Choroid plexus epithelial cell (primary cell): Measurements from ENCODE around the gene SALL4.
"Not testable (repeated sequence)": the region's sequence is repeated elsewhere in the genome, so short reads cannot be mapped to it uniquely, and the experiment has no call there.

ENCODE experiments used
- DNase-seq: peaks from one replicate; pipeline ENCODE4 v3.0.0-alpha.2; 2010; ENCODE audit warnings: low read depth
- H3K4me3 ChIP-seq: 2 replicates; pipeline ENCODE4 v1.5.1; 2011; ENCODE audit warnings: low read depth, mild to moderate bottlenecking, control low read depth, low read length, moderate library complexity
- CTCF ChIP-seq: conservative IDR thresholded peaks from 2 replicates; pipeline ENCODE4 v1.5.1; 2011; ENCODE audit warnings: low read depth, mild to moderate bottlenecking, control low read depth, inconsistent platforms, low read length, moderate library complexity

SALL4 gene

DNA sequence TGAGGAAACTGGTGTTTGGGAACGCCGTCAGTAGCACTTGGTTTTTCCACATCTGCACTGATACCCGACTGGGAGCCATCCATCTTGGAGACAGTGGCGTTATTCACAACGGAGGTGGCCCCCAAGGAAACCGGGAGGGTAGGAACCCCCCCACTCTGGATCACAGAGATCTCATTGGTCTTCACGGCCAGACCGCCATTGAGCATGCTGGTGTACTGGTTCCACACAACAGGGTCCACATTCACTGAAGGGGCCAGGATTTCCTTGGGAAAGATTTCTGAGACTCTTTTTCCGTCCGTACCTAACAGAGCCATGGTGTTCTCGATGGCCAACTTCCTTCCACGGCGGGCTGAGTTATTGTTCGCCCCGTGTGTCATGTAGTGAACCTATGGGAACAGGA lies 18.0 kb downstream of the SALL4 start:
- no peak overlapping the region for H3K4me3 ChIP-seq
- no peak for DNase-seq
- TF ChIP-seq CTCF = no peak

GRCh38 chr20:51778229-51778759 lies 24.0 kb downstream of the SALL4 start:
- H3K4me3 ChIP-seq, DNase-seq: not testable (repeated sequence)

- no peak for TF ChIP-seq CTCF
- no peak for DNase-seq
- no peak overlapping the region for H3K4me3 ChIP-seq
Observed at GRCh38 chr20:51775241-51775640, 27.1 kb downstream of the SALL4 start.

- DNase-seq = no peak
- no peak for TF ChIP-seq CTCF
- no peak overlapping the region for H3K4me3 ChIP-seq
Observed at GRCh38 chr20:51772236-51772635, 30.1 kb downstream of the SALL4 start.

GRCh38 chr20:51769976-51770615 lies 32.2 kb downstream of the SALL4 start:
- DNase-seq = no peak
- no peak for TF ChIP-seq CTCF
- no peak overlapping the region for H3K4me3 ChIP-seq

DNA sequence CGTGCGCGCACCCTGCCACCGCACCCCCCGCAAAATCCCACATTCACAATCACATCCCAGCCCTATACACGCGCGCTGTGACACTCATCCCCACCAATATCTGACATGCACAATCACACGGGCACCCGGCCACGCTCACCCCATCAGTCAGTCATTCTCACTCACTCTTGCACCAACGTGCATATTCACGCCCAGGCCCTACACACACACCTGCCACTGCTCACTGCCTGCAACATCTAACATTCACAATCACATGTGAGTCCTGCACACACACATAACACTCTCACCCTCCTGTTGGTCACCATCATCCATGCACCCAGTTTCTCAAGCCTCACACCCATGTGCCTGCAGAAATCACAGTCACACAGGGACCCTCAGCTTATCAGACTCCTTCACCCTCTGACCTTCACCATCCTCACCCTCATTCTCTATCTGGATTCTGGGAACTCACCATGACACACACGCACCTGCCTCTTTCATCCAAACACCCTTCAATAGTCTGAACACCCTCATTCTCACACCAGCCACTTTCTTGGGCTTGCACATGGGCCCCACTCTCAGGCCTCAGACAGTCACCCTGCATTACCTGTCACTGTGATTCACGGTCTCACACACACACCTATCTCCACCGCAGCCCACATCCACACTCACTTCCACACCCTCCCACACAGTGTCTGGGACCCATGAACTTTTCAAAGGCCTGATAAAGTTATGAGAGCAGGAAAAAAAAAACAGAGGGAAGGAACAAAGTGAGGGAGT lies 33.4 kb downstream of the SALL4 start:
- H3K4me3 ChIP-seq = peak overlapping the region; percentile 31
- DNase-seq = no peak
- no peak for TF ChIP-seq CTCF

DNA sequence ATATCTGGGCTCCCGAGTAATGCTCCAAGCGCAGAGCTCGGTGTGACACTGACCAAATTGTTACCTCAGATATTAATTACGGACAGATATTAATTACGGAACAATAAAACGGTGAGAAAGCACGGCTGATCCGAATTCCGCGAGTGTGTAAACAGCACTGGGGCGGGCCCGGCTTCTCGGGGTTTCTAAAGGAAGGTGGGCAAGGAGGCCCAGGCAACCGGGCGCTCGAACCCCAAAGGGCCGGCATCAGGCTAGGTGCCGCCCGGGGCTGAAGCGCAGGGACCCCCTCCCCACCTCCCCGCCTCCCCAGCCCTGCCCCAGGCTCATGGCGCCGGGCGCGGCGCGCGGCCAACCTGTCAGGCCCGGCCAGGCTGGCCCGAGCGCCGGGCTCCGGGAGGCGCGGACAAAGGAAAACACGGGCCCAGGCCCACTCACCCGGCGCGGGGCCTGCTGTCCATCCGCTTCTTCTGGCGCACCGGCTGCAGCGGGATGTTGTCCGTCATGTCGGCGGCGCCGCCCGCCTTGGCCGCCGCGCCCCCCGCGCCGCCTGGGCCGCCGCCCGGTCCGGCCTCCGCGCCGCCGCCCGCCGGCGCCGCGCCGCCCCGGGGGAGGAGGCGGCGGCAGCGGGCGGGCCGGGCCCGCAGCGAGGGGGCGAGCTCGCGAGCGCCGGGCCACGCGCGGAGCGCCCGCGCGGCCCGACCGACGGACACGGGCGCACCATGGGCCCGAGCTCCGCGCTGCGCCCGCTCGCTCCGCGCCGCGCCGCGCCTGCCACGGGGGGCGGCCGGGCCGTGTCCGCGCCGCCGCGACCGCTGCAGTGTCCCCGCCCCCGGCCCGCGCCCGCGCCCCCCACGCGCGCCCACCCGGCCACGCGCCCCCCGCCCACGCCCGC lies 34.2 kb downstream of the SALL4 start, which contains the start of gene ATP9A:
TSS of gene ATP9A (minus strand) at position 524 of the 892 bp plus-strand sequence. CDS start at position 503, 21 bp downstream.
- no peak for TF ChIP-seq CTCF
- DNase-seq = peak; percentile 36
- H3K4me3 ChIP-seq = peak within 1 kb of the TSS; percentile 67
